CD8-positive, alpha-beta memory T cell (primary cell): ENCODE data around the gene RPP38. TPM values are rescaled to one million over a fixed set of nuclear protein-coding genes. Genes with fewer than 3 reads are reported as not detected.

Experiments used
- CTCF ChIA-PET: fragments of 350-600 bp; sonication (Branson Sonifier 250); formaldehyde crosslinking; loops from one replicate; lab custom pipeline; 2021; ENCODE audit warnings: antibody characterized with exemption; lab: Charles Lee
- POLR2A ChIA-PET: fragments of 350-600 bp; sonication (Branson Sonifier 250); formaldehyde crosslinking; loops from one replicate; lab custom pipeline; 2021; ENCODE audit warnings: antibody characterized with exemption; lab: Charles Lee
- DNase-seq, 5 donors: peaks; one replicate each; pipeline versions ENCODE4 v3.0.0 to v3.0.0-alpha.2; 2020 to 2022; ENCODE audit warnings: mixed read lengths in 1 of 5
- H3K27ac ChIP-seq: one replicate; pipeline ENCODE4 v1.7.0; 2013; ENCODE audit warnings: low read depth, mild to moderate bottlenecking, low read length, moderate library complexity
- H3K27me3 ChIP-seq: 2 replicates; pipeline ENCODE4 v1.7.0; 2013; ENCODE audit warnings: low read length, mild to moderate bottlenecking; ENCODE audit not compliant: insufficient read depth, poor library complexity, severe bottlenecking
- H3K36me3 ChIP-seq: 2 replicates; pipeline ENCODE4 v1.7.0; 2013; ENCODE audit warnings: mild to moderate bottlenecking, low read length, moderate library complexity; ENCODE audit not compliant: insufficient read depth
- H3K4me1 ChIP-seq: 2 replicates; pipeline ENCODE4 v1.7.0; 2013; ENCODE audit warnings: mild to moderate bottlenecking, low read length, moderate library complexity; ENCODE audit not compliant: insufficient read depth
- H3K4me3 ChIP-seq: 2 replicates; pipeline ENCODE4 v1.7.0; 2013; ENCODE audit warnings: mild to moderate bottlenecking, low read length
- H3K9me3 ChIP-seq: 2 replicates; pipeline ENCODE4 v1.7.0; 2013; ENCODE audit warnings: mild to moderate bottlenecking, low read length
- H3K27ac Mint-ChIP-seq, 8 donors: one replicate each; pipeline ENCODE4 v1.8.0; 2020 to 2021; ENCODE audit warnings: mixed read lengths in 8 of 8, mild to moderate bottlenecking in 6 of 8, inconsistent platforms in 3 of 8, moderate library complexity in 3 of 8
- H3K27me3 Mint-ChIP-seq, 2 donors: one replicate each; pipeline ENCODE4 v1.8.0; 2020 to 2021; ENCODE audit warnings: mixed read lengths in 2 of 2, mild to moderate bottlenecking in 1 of 2, moderate library complexity in 1 of 2
- H3K36me3 Mint-ChIP-seq, 3 donors: one replicate each; pipeline ENCODE4 v1.8.0; 2020 to 2021; ENCODE audit warnings: mixed read lengths in 3 of 3, inconsistent platforms in 1 of 3, mild to moderate bottlenecking in 1 of 3
- H3K4me1 Mint-ChIP-seq, 3 donors: one replicate each; pipeline ENCODE4 v1.8.0; 2020 to 2021; ENCODE audit warnings: mixed read lengths in 3 of 3, inconsistent platforms in 1 of 3, mild to moderate bottlenecking in 1 of 3
- H3K4me3 Mint-ChIP-seq, 7 donors: one replicate each; pipeline ENCODE4 v1.8.0; 2020 to 2021; ENCODE audit warnings: mixed read lengths in 7 of 7, mild to moderate bottlenecking in 6 of 7, moderate library complexity in 4 of 7, inconsistent platforms in 2 of 7
- H3K9me3 Mint-ChIP-seq, 5 donors: one replicate each; pipeline ENCODE4 v1.8.0; 2020 to 2022; ENCODE audit warnings: mixed read lengths in 5 of 5, mild to moderate bottlenecking in 3 of 5, moderate library complexity in 2 of 5, inconsistent platforms in 1 of 5
- polyA plus RNA-seq: library from polyadenylated mRNA; unstranded; fragments of 300-500 nt; fragmentation: Illumina TruSeq; gene quantifications from one replicate; pipeline ENCODE4 v1.2.3, GENCODE V29; 2021
- total RNA-seq, 2 experiments: library from RNA; stranded (reverse); gene quantifications; one replicate each; pipeline ENCODE4 v1.2.3, GENCODE V29; 2021

Gene RPP38
- total RNA-seq (10 to 100 TPM; 21.3 to 21.7 TPM), polyA plus RNA-seq (27.3 TPM)

GRCh38 chr10:15097011-15097812, at the start of gene RPP38:
TSS of gene RPP38 (plus strand) at chr10:15097355. CDS start at chr10:15103315, 5,960 bp downstream.
- Mint-ChIP-seq H3K4me1 (peaks cover 27 to 56% (median 45%) of the 10 kb centered on the region in 3 donors), H3K27me3 (peaks cover 0 to 2% of the 10 kb centered on the region in 2 donors), H3K36me3 (peaks cover 0 to 34% (median 2%) of the 10 kb centered on the region in 3 donors), H3K27ac (peak within 1 kb of the TSS; percentile 94 to 99 (median 98)), H3K9me3 (no peaks in the 10 kb centered on the region), H3K4me3 (peak within 1 kb of the TSS; percentile 92 to 99 (median 95))
- POLR2A ChIA-PET, result interaction anchor here (0.6 to 1.0 kb wide), 3 partner anchors 70 to 219 kb away, joined by 3 to 5 read pairs (median 3); partner anchors contain the start of genes NMT2 and SUV39H2
- H3K36me3 ChIP-seq, result no peaks in the 10 kb centered on the region
- no peaks in the 10 kb centered on the region for H3K27me3 ChIP-seq
- H3K9me3 ChIP-seq, result no peaks in the 10 kb centered on the region
- peak within 1 kb of the TSS; percentile 56 for H3K4me3 ChIP-seq
- DNase-seq, result peak; percentile 91 to 97 (median 95)
- peak within 1 kb of the TSS; percentile 93 for H3K27ac ChIP-seq
- peaks cover 18% of the 10 kb centered on the region for H3K4me1 ChIP-seq
- CTCF ChIA-PET, result interaction anchor here (0.9 to 1.3 kb wide), 2 partner anchors 9 to 1797 kb away, joined by 3 to 6 read pairs; no protein-coding TSS in a partner anchor

GRCh38 chr10:15049533-15049932, 47.6 kb upstream of the RPP38 start:
- CTCF ChIA-PET, result no interaction called here
- POLR2A ChIA-PET, result no interaction called here
- H3K27ac Mint-ChIP-seq, result no peak overlapping the region

GRCh38 chr10:15052121-15052520, 45.0 kb upstream of the RPP38 start:
- DNase-seq, result no peak
- H3K36me3 Mint-ChIP-seq, result no peaks in the 10 kb centered on the region
- Histone ChIP-seq H3K9me3 (no peaks in the 10 kb centered on the region), H3K36me3 (no peaks in the 10 kb centered on the region), H3K4me3 (no peak overlapping the region), H3K4me1 (no peaks in the 10 kb centered on the region), H3K27ac (no peak overlapping the region), H3K27me3 (no peaks in the 10 kb centered on the region)
- H3K27ac Mint-ChIP-seq, result no peak overlapping the region
- no peaks in the 10 kb centered on the region for H3K9me3 Mint-ChIP-seq
- H3K27me3 Mint-ChIP-seq, result peaks cover 3% of the 10 kb centered on the region in 2 donors
- CTCF ChIA-PET, result no interaction called here
- H3K4me3 Mint-ChIP-seq, result no peak overlapping the region
- no peaks in the 10 kb centered on the region for H3K4me1 Mint-ChIP-seq
- POLR2A ChIA-PET, result no interaction called here

More at GRCh38 chr10:15049533-15049932, 47.6 kb upstream of the RPP38 start:
- no peaks in the 10 kb centered on the region for H3K4me1 Mint-ChIP-seq
- no peak for DNase-seq
- no peaks in the 10 kb centered on the region for H3K9me3 Mint-ChIP-seq
- no peaks in the 10 kb centered on the region for H3K36me3 Mint-ChIP-seq
- no peaks in the 10 kb centered on the region for H3K27me3 ChIP-seq
- peaks cover 0 to 6% of the 10 kb centered on the region in 2 donors for H3K27me3 Mint-ChIP-seq
- H3K4me1 ChIP-seq, result no peaks in the 10 kb centered on the region
- H3K27ac ChIP-seq, result no peak overlapping the region
- no peak overlapping the region for H3K4me3 ChIP-seq
- H3K9me3 ChIP-seq, result no peaks in the 10 kb centered on the region
- H3K4me3 Mint-ChIP-seq, result no peak overlapping the region
- no peaks in the 10 kb centered on the region for H3K36me3 ChIP-seq

- H3K27me3 Mint-ChIP-seq, result peaks cover 6 to 10% of the 10 kb centered on the region in 2 donors
- no peaks in the 10 kb centered on the region for H3K36me3 ChIP-seq
- no peak overlapping the region for H3K27ac ChIP-seq
- H3K27ac Mint-ChIP-seq, result no peak overlapping the region
- ChIA-PET CTCF (no interaction called here), POLR2A (no interaction called here)
- H3K36me3 Mint-ChIP-seq, result no peaks in the 10 kb centered on the region
- no peak overlapping the region for H3K4me3 Mint-ChIP-seq
- no peak for DNase-seq
- H3K4me1 ChIP-seq, result no peaks in the 10 kb centered on the region
- H3K9me3 ChIP-seq, result no peaks in the 10 kb centered on the region
- H3K27me3 ChIP-seq, result no peaks in the 10 kb centered on the region
- no peaks in the 10 kb centered on the region for H3K4me1 Mint-ChIP-seq
- H3K4me3 ChIP-seq, result no peak overlapping the region
- no peaks in the 10 kb centered on the region for H3K9me3 Mint-ChIP-seq
These were observed 44.1 kb upstream of the RPP38 start for GRCh38 chr10:15053061-15053460.

- H3K27ac Mint-ChIP-seq, result no peak overlapping the region
These were observed 38.5 kb upstream of the RPP38 start for GRCh38 chr10:15058689-15059088.

GRCh38 chr10:15059914-15060313, 37.2 kb upstream of the RPP38 start:
- Histone ChIP-seq H3K4me3 (no peak overlapping the region), H3K36me3 (no peaks in the 10 kb centered on the region), H3K27ac (no peak overlapping the region), H3K9me3 (no peaks in the 10 kb centered on the region), H3K4me1 (no peaks in the 10 kb centered on the region), H3K27me3 (no peaks in the 10 kb centered on the region)
- ChIA-PET CTCF (no interaction called here), POLR2A (no interaction called here)
- H3K4me3 Mint-ChIP-seq, result no peak overlapping the region
- DNase-seq, result no peak
- H3K27ac Mint-ChIP-seq, result no peak overlapping the region
- peaks cover 1 to 17% (median 7%) of the 10 kb centered on the region in 3 donors for H3K36me3 Mint-ChIP-seq
- no peaks in the 10 kb centered on the region for H3K4me1 Mint-ChIP-seq
- H3K9me3 Mint-ChIP-seq, result peaks cover 14 to 20% (median 18%) of the 10 kb centered on the region in 5 donors
- H3K27me3 Mint-ChIP-seq, result peaks cover 25 to 43% of the 10 kb centered on the region in 2 donors

More at GRCh38 chr10:15058689-15059088, 38.5 kb upstream of the RPP38 start:
- no peaks in the 10 kb centered on the region for H3K9me3 ChIP-seq
- H3K36me3 Mint-ChIP-seq, result peaks cover 1 to 17% (median 7%) of the 10 kb centered on the region in 3 donors
- H3K4me1 ChIP-seq, result no peaks in the 10 kb centered on the region
- no peaks in the 10 kb centered on the region for H3K4me1 Mint-ChIP-seq
- no peak overlapping the region for H3K27ac ChIP-seq
- no peak overlapping the region for H3K4me3 ChIP-seq
- ChIA-PET POLR2A (no interaction called here), CTCF (no interaction called here)
- H3K4me3 Mint-ChIP-seq, result no peak overlapping the region
- peaks cover 25 to 38% of the 10 kb centered on the region in 2 donors for H3K27me3 Mint-ChIP-seq
- no peaks in the 10 kb centered on the region for H3K27me3 ChIP-seq
- peaks cover 14 to 20% (median 17%) of the 10 kb centered on the region in 5 donors for H3K9me3 Mint-ChIP-seq
- DNase-seq, result no peak
- no peaks in the 10 kb centered on the region for H3K36me3 ChIP-seq

- no peaks in the 10 kb centered on the region for H3K4me1 Mint-ChIP-seq
- Histone ChIP-seq H3K4me3 (no peak overlapping the region), H3K9me3 (no peaks in the 10 kb centered on the region), H3K36me3 (no peaks in the 10 kb centered on the region), H3K4me1 (no peaks in the 10 kb centered on the region), H3K27me3 (no peaks in the 10 kb centered on the region), H3K27ac (no peak overlapping the region)
- peaks cover 14 to 25% (median 18%) of the 10 kb centered on the region in 5 donors for H3K9me3 Mint-ChIP-seq
- CTCF ChIA-PET, result no interaction called here
- no peak overlapping the region for H3K27ac Mint-ChIP-seq
- no peak overlapping the region for H3K4me3 Mint-ChIP-seq
- POLR2A ChIA-PET, result no interaction called here
- no peak for DNase-seq
- H3K27me3 Mint-ChIP-seq, result peaks cover 25 to 51% of the 10 kb centered on the region in 2 donors
- peaks cover 1 to 21% (median 7%) of the 10 kb centered on the region in 3 donors for H3K36me3 Mint-ChIP-seq
These were observed 36.5 kb upstream of the RPP38 start for GRCh38 chr10:15060638-15061037.

- peaks cover 12 to 35% of the 10 kb centered on the region in 2 donors for H3K27me3 Mint-ChIP-seq
- peaks cover 0 to 6% (median 0%) of the 10 kb centered on the region in 5 donors for H3K9me3 Mint-ChIP-seq
- Histone ChIP-seq H3K4me3 (no peak overlapping the region), H3K36me3 (no peaks in the 10 kb centered on the region), H3K27ac (no peak overlapping the region), H3K4me1 (no peaks in the 10 kb centered on the region), H3K9me3 (no peaks in the 10 kb centered on the region), H3K27me3 (no peaks in the 10 kb centered on the region)
- no peaks in the 10 kb centered on the region for H3K4me1 Mint-ChIP-seq
- peaks cover 0 to 4% (median 2%) of the 10 kb centered on the region in 3 donors for H3K36me3 Mint-ChIP-seq
- DNase-seq, result no peak
- no peak overlapping the region for H3K27ac Mint-ChIP-seq
- ChIA-PET POLR2A (no interaction called here), CTCF (no interaction called here)
- H3K4me3 Mint-ChIP-seq, result no peak overlapping the region
These were observed 30.0 kb upstream of the RPP38 start for GRCh38 chr10:15067154-15067553.
